Neuronal stem cell (in vitro differentiated cells): ENCODE data around the gene FAH.

Experiments
- DNase-seq: peaks from one replicate; pipeline ENCODE4 v3.0.0-alpha.2; 2013; ENCODE audit warnings: low spot score
- H2AFZ ChIP-seq: one replicate; pipeline ENCODE4 v1.6.1; 2013; ENCODE audit warnings: mild to moderate bottlenecking, low read length, inconsistent platforms
- H2AK5ac ChIP-seq: 2 replicates; pipeline ENCODE4 v1.6.1; 2013; ENCODE audit warnings: low read depth, mild to moderate bottlenecking, inconsistent platforms, low read length, moderate library complexity, mixed read lengths
- H2BK120ac ChIP-seq: 2 replicates; pipeline ENCODE4 v1.6.1; 2013; ENCODE audit warnings: low read depth, mild to moderate bottlenecking, inconsistent platforms, low read length, moderate library complexity, mixed read lengths
- H2BK12ac ChIP-seq: one replicate; pipeline ENCODE4 v1.6.1; 2013; ENCODE audit warnings: low read length, inconsistent platforms
- H2BK15ac ChIP-seq: 2 replicates; pipeline ENCODE4 v1.6.1; 2013; ENCODE audit warnings: mild to moderate bottlenecking, low read length, inconsistent platforms, mixed read lengths
- H2BK5ac ChIP-seq: one replicate; pipeline ENCODE4 v1.6.1; 2013; ENCODE audit warnings: inconsistent platforms, mild to moderate bottlenecking, low read length, moderate library complexity
- H3K14ac ChIP-seq: one replicate; pipeline ENCODE4 v1.6.1; 2013; ENCODE audit warnings: low read length, inconsistent platforms
- H3K18ac ChIP-seq: 2 replicates; pipeline ENCODE4 v1.6.1; 2013; ENCODE audit warnings: low read length, inconsistent platforms
- H3K23ac ChIP-seq: 2 replicates; pipeline ENCODE4 v1.6.1; 2013; ENCODE audit warnings: low read depth, mild to moderate bottlenecking, mixed read lengths, low read length, inconsistent platforms; ENCODE audit not compliant: poor library complexity
- H3K27ac ChIP-seq: replicated peaks from 3 replicates; pipeline ENCODE4 v1.5.1; 2013; ENCODE audit warnings: low read length, inconsistent platforms
- H3K27me3 ChIP-seq, 3 experiments: 2 replicates each; pipeline ENCODE4 v1.6.1; 2013; ENCODE audit warnings: low read length in 3 of 3, mild to moderate bottlenecking in 2 of 3, inconsistent platforms in 1 of 3, low read depth in 1 of 3, mixed read lengths in 1 of 3, moderate library complexity in 1 of 3; ENCODE audit not compliant: control insufficient read depth in 3 of 3, insufficient read depth in 3 of 3
- H3K36me3 ChIP-seq, 2 donors: replicated peaks in 1 of 2; 2 replicates each; pipeline ENCODE4 v1.6.1; 2013; ENCODE audit warnings: low read length in 2 of 2; ENCODE audit not compliant: control insufficient read depth in 2 of 2, insufficient read depth in 2 of 2
- H3K4ac ChIP-seq: 2 replicates; pipeline ENCODE4 v1.6.1; 2013; ENCODE audit warnings: inconsistent platforms, mild to moderate bottlenecking, low read length, moderate library complexity
- H3K4me1 ChIP-seq, 2 donors: 1 replicate in 1 of 2; 2 replicates in 1 of 2; pipeline ENCODE4 v1.6.1; 2013; ENCODE audit warnings: low read length in 2 of 2, low read depth in 1 of 2; ENCODE audit not compliant: control insufficient read depth in 2 of 2, insufficient read depth in 1 of 2
- H3K4me2 ChIP-seq: one replicate; pipeline ENCODE4 v1.6.1; 2013; ENCODE audit warnings: mild to moderate bottlenecking, low read length, inconsistent platforms; ENCODE audit not compliant: insufficient read depth, poor library complexity, severe bottlenecking
- H3K4me3 ChIP-seq, 2 donors: 2 replicates each; pipeline ENCODE4 v1.5.1; 2013; ENCODE audit warnings: low read length in 2 of 2, mild to moderate bottlenecking in 2 of 2, inconsistent platforms in 1 of 2, moderate library complexity in 1 of 2
- H3K79me1 ChIP-seq: one replicate; pipeline ENCODE4 v1.6.1; 2013; ENCODE audit warnings: low read depth, mild to moderate bottlenecking, inconsistent platforms, low read length, moderate library complexity
- H3K9ac ChIP-seq: one replicate; pipeline ENCODE4 v1.6.1; 2013; ENCODE audit warnings: mild to moderate bottlenecking, low read depth, low read length, inconsistent platforms; ENCODE audit not compliant: poor library complexity
- H3K9me3 ChIP-seq, 2 donors: replicated peaks in 1 of 2; 2 replicates each; pipeline versions ENCODE3 to v1.6.1; 2013; ENCODE audit warnings: low read length in 2 of 2, mild to moderate bottlenecking in 2 of 2, inconsistent platforms in 1 of 2, low read depth in 1 of 2, mixed read lengths in 1 of 2, moderate library complexity in 1 of 2; ENCODE audit not compliant: control insufficient read depth in 2 of 2, insufficient read depth in 1 of 2
- H4K8ac ChIP-seq: one replicate; pipeline ENCODE4 v1.6.1; 2013; ENCODE audit warnings: low read depth, mild to moderate bottlenecking, inconsistent platforms, low read length, moderate library complexity
- H4K91ac ChIP-seq: one replicate; pipeline ENCODE4 v1.6.1; 2013; ENCODE audit warnings: low read length, low read depth, mild to moderate bottlenecking, inconsistent platforms; ENCODE audit not compliant: poor library complexity
- WGBS, 2 donors: extraction: QIAGEN DNeasy Blood & Tissue Kit; methylation state at CpG; one replicate each; pipeline ENCODE4 v1.1.7; 2013; ENCODE audit warnings: missing lambda C conversion rate in 2 of 2, mixed read lengths in 1 of 2; ENCODE audit not compliant: insufficient read length in 2 of 2, insufficient replicate concordance in 1 of 2; ENCODE audit errors: extremely low coverage in 2 of 2; 5-methylcytosine and 5-hydroxymethylcytosine counted together

The FAH gene

DNA sequence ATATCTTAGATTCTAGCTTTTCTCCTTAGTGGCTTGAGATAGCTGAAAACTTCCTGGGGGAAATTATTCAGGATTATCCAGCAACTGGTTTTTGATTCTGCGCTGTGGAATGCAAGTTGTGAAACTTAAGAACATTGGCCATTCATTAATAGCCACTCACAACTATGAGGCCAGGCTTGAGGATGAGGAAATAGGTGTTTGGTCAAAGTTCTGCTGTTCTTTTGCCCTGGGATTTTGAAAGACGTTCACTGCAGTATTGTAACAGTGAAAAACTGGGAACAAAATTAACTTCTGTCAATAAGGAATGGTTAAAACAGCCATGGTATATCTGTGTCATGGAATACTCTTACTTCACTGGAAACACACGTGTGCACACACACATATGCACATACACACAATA is 55.1 kb downstream of the FAH start:
- Histone ChIP-seq H3K36me3 (no peaks in the 10 kb centered on the region), H2AK5ac (no peak overlapping the region), H3K23ac (no peak overlapping the region), H3K4me3 (no peak overlapping the region), H4K8ac (no peak overlapping the region), H4K91ac (no peak overlapping the region), H2BK15ac (no peak overlapping the region), H3K9ac (no peak overlapping the region), H2BK120ac (no peak overlapping the region), H3K79me1 (no peaks in the 10 kb centered on the region), H3K27ac (no peak overlapping the region), H3K4me1 (peaks cover 0 to 8% of the 10 kb centered on the region in 2 donors), H3K14ac (no peak overlapping the region), H3K27me3 (peaks cover 0 to 15% (median 0%) of the 10 kb centered on the region in 3 experiments), H3K4ac (no peak overlapping the region), H3K9me3 (peaks cover 0 to under 1% of the 10 kb centered on the region in 2 donors), H2AFZ (no peak overlapping the region), H3K4me2 (no peak overlapping the region), H2BK5ac (no peak overlapping the region), H3K18ac (no peak overlapping the region), H2BK12ac (no peak overlapping the region)
- DNase-seq: no peak
- no CpG with 5 or more reads among the region's 3 CpGs for WGBS, 2 donors

DNA sequence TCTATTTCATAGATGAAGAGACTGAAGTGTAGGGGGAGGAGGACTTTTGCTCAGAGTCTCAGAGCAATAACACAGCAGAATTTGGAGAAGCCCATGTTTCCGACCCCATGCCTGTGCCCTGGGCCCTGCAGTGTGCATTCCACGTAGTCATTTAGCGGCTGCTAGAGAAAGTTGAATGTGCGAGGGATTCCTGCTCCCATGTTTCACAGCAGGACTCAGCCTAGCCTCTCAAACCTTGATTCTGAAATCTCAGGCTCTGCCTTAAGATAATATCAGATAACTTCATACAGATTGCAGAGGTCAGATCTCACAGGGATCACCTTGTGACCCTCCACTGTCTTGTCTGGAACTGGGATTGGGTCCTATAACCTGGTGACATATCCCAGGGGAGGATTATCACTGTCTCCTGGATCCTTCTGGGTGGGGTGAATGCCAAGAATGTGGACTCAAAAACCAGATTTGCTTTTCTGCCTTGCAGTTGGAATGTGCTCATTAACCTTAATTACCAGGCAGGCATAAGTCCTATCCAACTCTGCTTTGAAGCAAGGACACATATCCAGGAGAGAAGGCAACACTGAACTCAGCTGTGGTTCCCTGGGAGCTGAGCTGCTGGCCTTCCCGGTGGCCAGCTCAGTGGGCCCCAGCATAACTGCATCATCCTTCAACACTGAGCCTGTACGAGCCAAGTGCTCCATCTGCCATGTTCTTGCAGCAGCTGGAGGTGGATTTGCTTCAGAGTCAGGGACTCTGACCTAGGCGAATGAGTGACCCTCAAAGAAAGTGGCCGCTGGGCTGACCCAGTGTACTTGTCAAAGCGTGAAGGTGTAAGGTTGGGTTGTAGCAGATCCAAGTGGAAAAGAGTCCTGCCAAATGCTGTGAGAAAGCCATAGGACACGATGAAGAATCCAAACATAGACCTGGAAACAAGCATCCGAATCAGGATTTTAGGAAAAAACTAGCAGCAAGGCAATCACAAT is 56.2 kb downstream of the FAH start:
- Histone ChIP-seq H3K79me1 (no peaks in the 10 kb centered on the region), H3K14ac (no peak overlapping the region), H3K23ac (peak overlapping the region; percentile 60), H3K4me3 (no peak overlapping the region), H3K36me3 (no peaks in the 10 kb centered on the region), H2BK12ac (no peak overlapping the region), H2AK5ac (no peak overlapping the region), H3K4me1 (peaks cover 0 to 8% of the 10 kb centered on the region in 2 donors), H3K9me3 (peaks cover 0 to 2% of the 10 kb centered on the region in 2 donors), H4K91ac (no peak overlapping the region), H3K27me3 (peaks cover 0 to 15% (median 0%) of the 10 kb centered on the region in 3 experiments), H2AFZ (no peak overlapping the region), H3K18ac (peak overlapping the region; percentile 55), H2BK5ac (no peak overlapping the region), H3K27ac (no peak overlapping the region), H3K9ac (no peak overlapping the region), H2BK15ac (no peak overlapping the region), H3K4ac (no peak overlapping the region), H4K8ac (no peak overlapping the region), H3K4me2 (no peak overlapping the region), H2BK120ac (no peak overlapping the region)
- no CpG with 5 or more reads among the region's 11 CpGs for WGBS, 2 donors
- DNase-seq: no peak

DNA sequence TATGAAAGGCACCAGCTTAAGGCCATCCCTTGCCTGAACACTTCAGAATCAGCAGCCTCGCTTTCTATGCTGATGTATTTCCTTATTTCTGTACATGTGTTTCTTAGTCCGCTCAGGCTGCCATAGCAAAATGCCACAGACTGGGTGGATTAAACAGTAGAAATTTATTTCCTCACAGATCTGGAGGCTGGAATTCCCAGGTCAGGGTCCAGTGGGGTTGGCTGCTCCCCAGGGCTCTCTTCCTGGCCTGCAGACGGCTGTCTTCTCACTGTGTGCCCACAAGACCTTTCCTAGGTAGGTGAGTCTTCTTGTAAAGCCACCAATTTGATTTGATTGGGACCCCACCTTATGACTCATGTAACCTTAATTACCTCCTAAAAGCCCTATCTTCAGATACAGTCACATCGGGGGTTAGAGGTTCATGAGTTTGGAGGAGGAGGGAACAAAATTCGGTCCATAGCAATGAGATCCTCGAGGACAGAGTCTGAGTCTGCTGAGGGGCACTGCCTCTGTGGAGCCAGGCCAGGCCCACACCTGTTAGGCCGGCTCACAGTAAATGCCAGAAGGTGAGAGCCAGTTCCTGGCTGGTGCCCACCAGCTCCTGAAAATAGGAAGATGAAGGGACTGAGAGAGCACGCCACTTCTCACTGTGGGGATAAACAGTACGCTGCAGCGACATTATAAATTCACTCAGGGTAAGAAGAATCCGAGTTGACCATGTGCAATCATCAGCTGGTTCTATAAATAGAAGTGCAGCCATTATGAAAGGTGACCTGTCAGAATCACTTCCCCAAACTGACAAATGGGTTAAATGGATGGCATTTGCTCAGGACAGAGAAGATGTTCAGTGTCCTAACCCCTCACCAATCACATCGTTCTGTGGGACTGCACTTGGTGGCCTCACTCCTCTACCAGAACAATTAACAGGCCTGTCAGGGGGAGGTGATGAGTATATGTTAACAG is 58.1 kb downstream of the FAH start:
- peaks cover 0 to 8% of the 10 kb centered on the region in 2 donors for H3K4me1 ChIP-seq
- no peak overlapping the region for H4K8ac ChIP-seq
- no peak overlapping the region for H3K4ac ChIP-seq
- no peak overlapping the region for H3K14ac ChIP-seq
- H3K27ac ChIP-seq: no peak overlapping the region
- H3K9ac ChIP-seq: no peak overlapping the region
- H3K9me3 ChIP-seq: peaks cover 0 to 2% of the 10 kb centered on the region in 2 donors
- no peaks in the 10 kb centered on the region for H3K36me3 ChIP-seq
- no peak overlapping the region for H3K18ac ChIP-seq
- no peak overlapping the region for H2BK15ac ChIP-seq
- no peak for DNase-seq
- no peak overlapping the region for H2AFZ ChIP-seq
- H3K27me3 ChIP-seq: peaks cover 0 to 15% (median 0%) of the 10 kb centered on the region in 3 experiments
- H2BK120ac ChIP-seq: no peak overlapping the region
- no CpG with 5 or more reads among the region's 12 CpGs for WGBS, 2 donors
- H3K4me2 ChIP-seq: no peak overlapping the region
- H4K91ac ChIP-seq: no peak overlapping the region
- H3K4me3 ChIP-seq: no peak overlapping the region
- H2BK12ac ChIP-seq: no peak overlapping the region
- no peak overlapping the region for H3K23ac ChIP-seq
- H2AK5ac ChIP-seq: no peak overlapping the region
- no peaks in the 10 kb centered on the region for H3K79me1 ChIP-seq
- H2BK5ac ChIP-seq: no peak overlapping the region
